Measurements from ENCODE around the gene FMN1.

GRCh38 chr15:32834156-32834555, 360.4 kb downstream of the FMN1 start:
- TF ChIP-seq CTCF (conservative IDR thresholded peaks at IDR 0.05) (no peak), ZFX (IDR thresholded peaks at IDR 0.05) (no peak)

Data from C4-2B (cell line).